H1 (cell line): ENCODE data around the gene PANX3. TPM values are rescaled to one million over a fixed set of nuclear protein-coding genes. Genes with fewer than 3 reads are reported as not detected.

Source experiments
- CTCF ChIA-PET: fragments of 300-600 bp; sonication (Branson Sonifier 250); formaldehyde crosslinking; loops from one replicate; lab custom pipeline; 2021; ENCODE audit not compliant: partially characterized antibody; lab: Charles Lee
- POLR2A ChIA-PET: fragments of 300-600 bp; sonication (Branson Sonifier 250); formaldehyde crosslinking; loops from one replicate; lab custom pipeline; 2021; ENCODE audit warnings: inconsistent platforms; ENCODE audit not compliant: partially characterized antibody; lab: Charles Lee
- DNase-seq, 2 experiments: peaks; one replicate each; pipeline versions ENCODE4 v3.0.0 to v3.0.0-alpha.2; 2010 to 2022; ENCODE audit warnings: low spot score in 2 of 2, low read depth in 1 of 2, mixed read lengths in 1 of 2
- FAIRE-seq: peaks from 2 replicates; lab custom pipeline; 2011; peaks lifted over from hg19 to GRCh38; lab: Jason Lieb, UNC
- H2AFZ ChIP-seq: 2 replicates; pipeline ENCODE4 v1.8.1; 2012; ENCODE audit warnings: low read length, inconsistent platforms
- H2AK5ac ChIP-seq: 2 replicates; pipeline ENCODE4 v1.6.1; 2013; ENCODE audit warnings: low read depth, low read length
- H2BK120ac ChIP-seq: replicated peaks from 2 replicates; pipeline ENCODE3; 2013; ENCODE audit warnings: low read depth, low read length, inconsistent platforms
- H2BK12ac ChIP-seq: 2 replicates; pipeline ENCODE4 v1.6.1; 2013; ENCODE audit warnings: low read depth, low read length
- H2BK15ac ChIP-seq: 2 replicates; pipeline ENCODE4 v1.6.1; 2013; ENCODE audit warnings: low read length
- H2BK20ac ChIP-seq: 2 replicates; pipeline ENCODE4 v1.6.1; 2013; ENCODE audit warnings: low read length
- H2BK5ac ChIP-seq: 2 replicates; pipeline ENCODE4 v1.6.1; 2013; ENCODE audit warnings: low read depth, low read length
- H3K14ac ChIP-seq: 2 replicates; pipeline ENCODE4 v1.6.1; 2013; ENCODE audit warnings: inconsistent platforms; ENCODE audit not compliant: insufficient read length
- H3K18ac ChIP-seq: 2 replicates; pipeline ENCODE4 v1.6.1; 2013; ENCODE audit warnings: low read length; ENCODE audit errors: extremely low read depth
- H3K23ac ChIP-seq: 2 replicates; pipeline ENCODE4 v1.6.1; 2013; ENCODE audit warnings: inconsistent platforms; ENCODE audit not compliant: insufficient read length
- H3K23me2 ChIP-seq: 2 replicates; pipeline ENCODE4 v1.6.1; 2013; ENCODE audit warnings: low read depth, low read length
- H3K27ac ChIP-seq: 2 replicates; pipeline ENCODE4 v1.6.1; 2011; ENCODE audit warnings: low read depth, low read length, inconsistent platforms
- H3K27me3 ChIP-seq, 4 experiments: replicated peaks in 1 of 4; 1 replicate in 1 of 4; 2 replicates in 3 of 4; pipeline versions ENCODE4 v1.6.1 to v1.8.1; 2011 to 2013; ENCODE audit warnings: low read length in 3 of 4, mild to moderate bottlenecking in 3 of 4, inconsistent platforms in 2 of 4, mixed read lengths in 2 of 4, moderate library complexity in 1 of 4; ENCODE audit not compliant: control insufficient read depth in 3 of 4, insufficient read depth in 3 of 4; ENCODE audit errors: extremely low read depth in 1 of 4
- H3K36me3 ChIP-seq, 4 experiments: 2 replicates each; pipeline versions ENCODE4 v1.6.1 to v1.8.1; 2011 to 2013; ENCODE audit warnings: mild to moderate bottlenecking in 4 of 4, low read length in 3 of 4, moderate library complexity in 2 of 4, control low read depth in 1 of 4, inconsistent platforms in 1 of 4; ENCODE audit not compliant: insufficient read depth in 4 of 4, control insufficient read depth in 2 of 4
- H3K4ac ChIP-seq: replicated peaks from 2 replicates; pipeline ENCODE3; 2013; ENCODE audit warnings: low read length, low read depth, mixed read lengths, inconsistent platforms; ENCODE audit not compliant: insufficient read length
- H3K4me1 ChIP-seq, 4 experiments: replicated peaks in 1 of 4; 1 replicate in 1 of 4; 2 replicates in 3 of 4; pipeline versions ENCODE4 v1.6.1 to v1.8.1; 2011 to 2013; ENCODE audit warnings: low read length in 3 of 4, inconsistent platforms in 2 of 4, mixed read lengths in 1 of 4; ENCODE audit not compliant: insufficient read depth in 4 of 4, control insufficient read depth in 3 of 4
- H3K4me2 ChIP-seq, 2 experiments: 2 replicates each; pipeline versions ENCODE4 v1.6.1 to v1.8.1; 2011 to 2013; ENCODE audit warnings: low read depth in 2 of 2, low read length in 2 of 2, control low read depth in 1 of 2, inconsistent platforms in 1 of 2, mild to moderate bottlenecking in 1 of 2; ENCODE audit not compliant: insufficient read depth in 1 of 2
- H3K4me3 ChIP-seq, 4 experiments: fragments of 200-600, 300-600 bp in 1 of 4; sonication (generic), shearing (Covaris generic), sonication (Bioruptor Twin) in 1 of 4; 2 replicates each; pipeline versions ENCODE4 v1.5.1 to v1.8.1; 2011 to 2016; ENCODE audit warnings: low read length in 4 of 4, low read depth in 3 of 4, control low read depth in 2 of 4, inconsistent platforms in 2 of 4, mild to moderate bottlenecking in 2 of 4, mixed read lengths in 1 of 4, moderate library complexity in 1 of 4; ENCODE audit not compliant: insufficient read depth in 2 of 4; ENCODE audit errors: extremely low read depth in 1 of 4
- H3K56ac ChIP-seq: replicated peaks from 2 replicates; pipeline ENCODE3; 2013; ENCODE audit warnings: low read depth, mild to moderate bottlenecking, mixed read lengths, low read length, inconsistent platforms; ENCODE audit not compliant: insufficient read length
- H3K79me1 ChIP-seq: 2 replicates; pipeline ENCODE4 v1.6.1; 2013; ENCODE audit warnings: low read depth, low read length, control low read depth
- H3K79me2 ChIP-seq, 2 experiments: 2 replicates each; pipeline versions ENCODE4 v1.6.1 to v1.8.1; 2012 to 2013; ENCODE audit warnings: low read length in 2 of 2, mild to moderate bottlenecking in 2 of 2, inconsistent platforms in 1 of 2; ENCODE audit not compliant: insufficient read depth in 2 of 2, control insufficient read depth in 1 of 2
- H3K9ac ChIP-seq, 4 experiments: replicated peaks in 1 of 4; 1 replicate in 1 of 4; 2 replicates in 3 of 4; pipeline versions ENCODE4 v1.6.1 to v1.8.1; 2011 to 2013; ENCODE audit warnings: low read depth in 3 of 4, low read length in 3 of 4, control low read depth in 2 of 4, mild to moderate bottlenecking in 2 of 4, moderate library complexity in 2 of 4, inconsistent platforms in 1 of 4; ENCODE audit errors: extremely low read depth in 1 of 4
- H3K9me3 ChIP-seq, 2 experiments: 2 replicates each; pipeline versions ENCODE4 v1.6.1 to v1.8.1; 2012 to 2013; ENCODE audit warnings: mild to moderate bottlenecking in 2 of 2, moderate library complexity in 2 of 2, control low read depth in 1 of 2, inconsistent platforms in 1 of 2, low read depth in 1 of 2, low read length in 1 of 2, mixed read lengths in 1 of 2; ENCODE audit not compliant: insufficient read depth in 2 of 2
- H4K20me1 ChIP-seq, 2 experiments: replicated peaks in 1 of 2; 2 replicates each; pipeline versions ENCODE3 to v1.8.1; 2011 to 2013; ENCODE audit warnings: inconsistent platforms in 2 of 2, low read length in 2 of 2, mild to moderate bottlenecking in 1 of 2; ENCODE audit not compliant: insufficient read depth in 2 of 2, control insufficient read depth in 1 of 2
- H4K5ac ChIP-seq: 2 replicates; pipeline ENCODE4 v1.6.1; 2013; ENCODE audit warnings: low read length, low read depth, mixed read lengths, inconsistent platforms; ENCODE audit not compliant: insufficient read length
- H4K8ac ChIP-seq: 2 replicates; pipeline ENCODE4 v1.8.0; 2013; ENCODE audit warnings: mild to moderate bottlenecking, moderate library complexity, low read length, inconsistent platforms; ENCODE audit not compliant: insufficient read depth; ENCODE audit errors: extremely low read depth
- H4K91ac ChIP-seq: replicated peaks from 2 replicates; pipeline ENCODE3; 2013; ENCODE audit warnings: low read length, mixed read lengths, inconsistent platforms; ENCODE audit not compliant: insufficient read length
- CBX5 ChIP-seq: fragments of 300-800, 300-1000 bp; sonication (generic); IDR thresholded peaks from 2 replicates; pipeline ENCODE4 v1.7.1; 2016; ENCODE audit warnings: antibody characterized with exemption, low read length, low read depth
- CBX8 ChIP-seq: fragments of 300-800, 300-1000 bp; sonication (generic); IDR thresholded peaks from 2 replicates; pipeline ENCODE4 v1.7.1; 2016; ENCODE audit warnings: low read depth, low read length, borderline replicate concordance
- CHD2 ChIP-seq: IDR thresholded peaks from 2 replicates; pipeline ENCODE4 v1.6.1; 2012; ENCODE audit warnings: low read length, improper control_type of control experiment
- GABPA ChIP-seq: IDR thresholded peaks from 2 replicates; pipeline ENCODE4 v1.6.1; 2011; ENCODE audit warnings: mild to moderate bottlenecking, low read length, moderate library complexity, borderline replicate concordance; ENCODE audit not compliant: insufficient read depth
- JUN ChIP-seq: IDR thresholded peaks from 2 replicates; pipeline ENCODE4 v1.6.1; 2011; ENCODE audit warnings: low read depth, mild to moderate bottlenecking, improper control_type of control experiment, low read length
- JUND ChIP-seq: IDR thresholded peaks from 2 replicates; pipeline ENCODE4 v1.6.1; 2011; ENCODE audit warnings: mild to moderate bottlenecking, improper control_type of control experiment, low read length
- KDM5A ChIP-seq: fragments of 200-600 bp; IDR thresholded peaks from 2 replicates; pipeline ENCODE4 v1.7.1; 2012; ENCODE audit warnings: mild to moderate bottlenecking, low read length, inconsistent platforms, mixed read lengths
- MAFK ChIP-seq: IDR thresholded peaks from 2 replicates; pipeline ENCODE4 v1.6.1; 2012; ENCODE audit warnings: low read depth, mild to moderate bottlenecking, improper control_type of control experiment, low read length
- POLR2AphosphoS5 ChIP-seq: IDR thresholded peaks from 2 replicates; pipeline ENCODE4 v1.6.1; 2011; ENCODE audit warnings: low read depth, low read length
- RNF2 ChIP-seq: fragments of 200-900, 300-1000 bp; sonication (generic); IDR thresholded peaks from 2 replicates; pipeline ENCODE4 v1.7.1; 2016; ENCODE audit warnings: borderline replicate concordance, low read depth, mild to moderate bottlenecking, antibody characterized with exemption, low read length; ENCODE audit not compliant: poor library complexity, severe bottlenecking; ENCODE audit errors: missing control alignments
- SIRT6 ChIP-seq: IDR thresholded peaks from one replicate; pipeline ENCODE4 v1.7.1; 2012; ENCODE audit warnings: low read length, inconsistent platforms
- SP4 ChIP-seq: IDR thresholded peaks from 2 replicates; pipeline ENCODE4 v1.6.1; 2012; ENCODE audit warnings: low read length, inconsistent platforms
- TAF1 ChIP-seq: IDR thresholded peaks from 2 replicates; pipeline ENCODE4 v1.6.1; 2011; ENCODE audit warnings: mild to moderate bottlenecking, low read depth, low read length
- WGBS, 2 experiments: shearing (Covaris generic) in 1 of 2; methylation state at CpG; one replicate each; pipeline versions ENCODE4 v1.1.6 to v1.1.7; 2013 to 2015; ENCODE audit warnings: low lambda C conversion rate in 2 of 2, mixed read lengths in 2 of 2, inconsistent platforms in 1 of 2, low coverage in 1 of 2, missing lambda C conversion rate in 1 of 2; ENCODE audit not compliant: insufficient replicate concordance in 2 of 2, insufficient coverage in 1 of 2, insufficient read length in 1 of 2; ENCODE audit errors: extremely low coverage in 1 of 2, missing lambda C conversion rate in 1 of 2; 5-methylcytosine and 5-hydroxymethylcytosine counted together
- polyA plus RNA-seq, 7 experiments: library from polyadenylated mRNA; depleted of rRNA in 3 of 7; stranded (reverse) in 5 of 7; unstranded in 2 of 7; fragments of >200 nt in 5 of 7; fragments of 200-250 nt in 2 of 7; gene quantifications; 1 replicate in 5 of 7; 2 replicates in 1 of 7; 4 replicates in 1 of 7; pipeline versions ENCODE4 v1.2.1 to v1.2.3, GENCODE V29; 2011 to 2013; ENCODE audit warnings: missing spikeins in 2 of 7, mixed read lengths in 2 of 7
- total RNA-seq: library from RNA; stranded (reverse); fragmentation: NEBNext Ultra II Directional; extraction: Animal tissue kit (Norgen Biotek cat#: 25700); gene quantifications from 2 replicates; pipeline ENCODE4 v1.2.1, GENCODE V29; 2021

The PANX3 gene
- total and polyA plus RNA-seq, 2 of the 8 experiments (the other 6 are each of a cell fraction or from before 2014, with no cell fraction given) = not detected

- H3K27ac ChIP-seq = no peak overlapping the region
- no peak for TF ChIP-seq JUND
- TF ChIP-seq POLR2AphosphoS5 = no peak
- no peak for TF ChIP-seq CHD2
- TF ChIP-seq RNF2 = no peak
- TF ChIP-seq SIRT6 = no peak
- TF ChIP-seq SP4 = no peak
- TF ChIP-seq JUN = no peak
- no peak for TF ChIP-seq MAFK
- TF ChIP-seq CBX8 = no peak
- TF ChIP-seq CBX5 = no peak
- TF ChIP-seq KDM5A = no peak
- no peak for TF ChIP-seq TAF1
- no peak for TF ChIP-seq GABPA
Measured at GRCh38 chr11:124623861-124624525, 12.8 kb downstream of the PANX3 start.

More at GRCh38 chr11:124623861-124624525, 12.8 kb downstream of the PANX3 start:
- H4K91ac ChIP-seq = no peak overlapping the region
- no peak overlapping the region for H2BK5ac ChIP-seq
- peaks cover 6 to 39% (median 22%) of the 10 kb centered on the region in 4 experiments; a peak in 7 of 8 replicates for H3K36me3 ChIP-seq
- peaks cover 4% of the 10 kb centered on the region for H3K23me2 ChIP-seq
- H3K4me3 ChIP-seq = peak overlapping the region; percentile 85 to 96 (median 92); a peak in 7 of 8 replicates
- FAIRE-seq = no peak
- no peak overlapping the region for H3K18ac ChIP-seq
- no peaks in the 10 kb centered on the region for H3K9me3 ChIP-seq
- H2AFZ ChIP-seq = no peak overlapping the region
- no peak overlapping the region for H3K9ac ChIP-seq
- no peaks in the 10 kb centered on the region for H3K79me1 ChIP-seq
- no peak overlapping the region for H2BK20ac ChIP-seq
- no peak overlapping the region for H3K14ac ChIP-seq
- H3K23ac ChIP-seq = no peak overlapping the region
- no peak overlapping the region for H2BK12ac ChIP-seq
- H3K4ac ChIP-seq = no peak overlapping the region
- ChIA-PET CTCF (interaction anchor here (0.7 to 2.0 kb wide), 8 partner anchors 9 to 261 kb away, joined by 3 to 9 read pairs (median 4); no protein-coding TSS in a partner anchor), POLR2A (interaction anchor here (2.0 kb wide), 1 partner anchor 14 kb away, joined by 7 read pairs; no protein-coding TSS in a partner anchor)
- peaks cover 0 to 5% of the 10 kb centered on the region in 2 experiments for H4K20me1 ChIP-seq
- H3K27me3 ChIP-seq = peaks cover 0 to 2% (median 0%) of the 10 kb centered on the region in 4 experiments; a peak in 1 of 7 replicates
- peak overlapping the region; percentile 81 for H2BK120ac ChIP-seq
- H2BK15ac ChIP-seq = no peak overlapping the region
- H4K5ac ChIP-seq = no peak overlapping the region
- DNase-seq = no peak
- no peak overlapping the region for H4K8ac ChIP-seq
- WGBS, 2 experiments = 82% methylated on average over 4 of the region's 4 CpGs; no CpG with 5 or more reads in 1 of the 2 experiments
- peaks cover 0 to 2% (median under 1%) of the 10 kb centered on the region in 4 experiments; a peak in 3 of 7 replicates for H3K4me1 ChIP-seq
- H3K79me2 ChIP-seq = peaks cover 0 to 17% of the 10 kb centered on the region in 2 experiments
- peak overlapping the region; percentile 69 to 75 for H3K4me2 ChIP-seq
- H3K56ac ChIP-seq = no peak overlapping the region
- H2AK5ac ChIP-seq = no peak overlapping the region
